Measurements from ENCODE around the gene ABCC8. TPM values are rescaled to one million over a fixed set of nuclear protein-coding genes. Genes with fewer than 3 reads are reported as not detected.

Gene ABCC8
- total and polyA plus RNA-seq, 10 of the 15 experiments (the other 5 are each of a cell fraction or from before 2014, with no cell fraction given): not detected

DNA sequence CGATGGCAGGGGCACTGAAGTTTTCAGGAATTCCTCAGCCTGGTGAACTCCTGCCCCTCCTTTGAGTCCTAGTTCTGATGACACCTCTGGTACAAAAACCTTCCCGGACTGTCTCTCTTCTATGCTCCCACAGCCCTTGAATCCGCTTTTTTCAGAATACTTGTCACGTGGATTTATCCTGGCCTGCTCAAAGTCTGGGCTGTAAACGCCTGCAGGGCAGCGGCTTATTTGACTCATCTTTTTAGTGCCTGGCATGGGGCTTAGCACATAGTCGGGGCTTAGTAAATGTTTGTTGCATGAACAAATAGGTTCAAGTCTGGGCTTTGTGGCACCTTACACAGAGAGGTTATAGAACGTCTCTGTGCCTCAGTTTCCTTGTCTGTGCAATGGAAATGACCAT lies 74.8 kb downstream of the ABCC8 start (continued):
- TF ChIP-seq ZNF217 (IDR thresholded peaks at IDR 0.05) (no peak), KAT2A (conservative IDR thresholded peaks at IDR 0.05; ENCODE audit: control insufficient read depth, low read depth, low read length) (no peak), NFYB (IDR thresholded peaks at IDR 0.05; ENCODE audit: insufficient read depth, low read depth, low read length) (no peak), EP300 (IDR thresholded peaks at IDR 0.05; ENCODE audit: borderline replicate concordance in 1 of 2, control insufficient read depth in 1 of 2, low read depth in 2 of 2, low read length in 2 of 2) (no peak), CREM (IDR thresholded peaks at IDR 0.05; ENCODE audit: low read depth) (no peak), YY1 (IDR thresholded peaks at IDR 0.05; ENCODE audit: low read depth, low read length) (no peak), FOXK2 (IDR thresholded peaks at IDR 0.05) (no peak)
- TF ChIP-seq, protein P1, sequence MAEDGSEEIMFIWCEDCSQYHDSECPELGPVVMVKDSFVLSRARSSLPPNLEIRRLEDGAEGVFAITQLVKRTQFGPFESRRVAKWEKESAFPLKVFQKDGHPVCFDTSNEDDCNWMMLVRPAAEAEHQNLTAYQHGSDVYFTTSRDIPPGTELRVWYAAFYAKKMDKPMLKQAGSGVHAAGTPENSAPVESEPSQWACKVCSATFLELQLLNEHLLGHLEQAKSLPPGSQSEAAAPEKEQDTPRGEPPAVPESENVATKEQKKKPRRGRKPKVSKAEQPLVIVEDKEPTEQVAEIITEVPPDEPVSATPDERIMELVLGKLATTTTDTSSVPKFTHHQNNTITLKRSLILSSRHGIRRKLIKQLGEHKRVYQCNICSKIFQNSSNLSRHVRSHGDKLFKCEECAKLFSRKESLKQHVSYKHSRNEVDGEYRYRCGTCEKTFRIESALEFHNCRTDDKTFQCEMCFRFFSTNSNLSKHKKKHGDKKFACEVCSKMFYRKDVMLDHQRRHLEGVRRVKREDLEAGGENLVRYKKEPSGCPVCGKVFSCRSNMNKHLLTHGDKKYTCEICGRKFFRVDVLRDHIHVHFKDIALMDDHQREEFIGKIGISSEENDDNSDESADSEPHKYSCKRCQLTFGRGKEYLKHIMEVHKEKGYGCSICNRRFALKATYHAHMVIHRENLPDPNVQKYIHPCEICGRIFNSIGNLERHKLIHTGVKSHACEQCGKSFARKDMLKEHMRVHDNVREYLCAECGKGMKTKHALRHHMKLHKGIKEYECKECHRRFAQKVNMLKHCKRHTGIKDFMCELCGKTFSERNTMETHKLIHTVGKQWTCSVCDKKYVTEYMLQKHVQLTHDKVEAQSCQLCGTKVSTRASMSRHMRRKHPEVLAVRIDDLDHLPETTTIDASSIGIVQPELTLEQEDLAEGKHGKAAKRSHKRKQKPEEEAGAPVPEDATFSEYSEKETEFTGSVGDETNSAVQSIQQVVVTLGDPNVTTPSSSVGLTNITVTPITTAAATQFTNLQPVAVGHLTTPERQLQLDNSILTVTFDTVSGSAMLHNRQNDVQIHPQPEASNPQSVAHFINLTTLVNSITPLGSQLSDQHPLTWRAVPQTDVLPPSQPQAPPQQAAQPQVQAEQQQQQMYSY (CRISPR knock-in tag; IDR thresholded peaks at IDR 0.05): no peak

DNA sequence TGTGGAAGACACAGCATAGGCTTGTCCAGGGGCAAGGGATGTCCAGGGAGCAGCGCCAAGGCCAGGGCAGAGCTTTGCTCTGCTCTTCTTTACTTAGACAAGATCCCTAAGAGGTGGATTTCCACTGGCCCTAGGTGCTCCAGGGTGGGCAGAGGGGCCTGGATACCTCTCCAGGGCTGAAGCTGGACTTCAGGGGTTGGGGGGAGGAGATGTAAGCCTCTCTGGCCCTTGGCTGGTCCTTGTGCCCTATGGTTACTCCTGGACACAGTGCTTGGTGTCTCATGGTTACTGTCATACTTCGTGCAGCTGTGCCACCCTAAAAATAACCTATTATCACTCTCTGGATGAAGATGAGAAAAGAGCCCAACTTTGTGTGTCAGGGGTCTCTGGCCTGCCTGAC lies 75.3 kb downstream of the ABCC8 start:
- BruUV-seq (replicated peaks): no TSS peak
- no peak overlapping the region for H3K4me2 ChIP-seq (ENCODE audit: control insufficient read depth, insufficient read depth)
- ChIA-PET POLR2A (no interaction called here), RAD21 (ENCODE audit: unreplicated experiment) (no interaction called here), CTCF (interaction anchor here (2.0 to 2.9 kb wide), 2 partner anchors 15 to 17 kb away, joined by 4 to 8 read pairs; no protein-coding TSS in a partner anchor), SMC1A (ENCODE audit: uncharacterized antibody, unreplicated experiment) (no interaction called here)
- no peaks in the 10 kb centered on the region for H3K36me3 ChIP-seq (ENCODE audit: control insufficient read depth in 2 of 2, insufficient read depth in 2 of 2, low read length in 1 of 2)
- H3K79me2 ChIP-seq (ENCODE audit: control insufficient read depth, insufficient read depth, low read length): no peaks in the 10 kb centered on the region
- no peak overlapping the region for H3K27ac ChIP-seq (ENCODE audit: control insufficient read depth, insufficient read depth)
- H3K4me3 ChIP-seq: no peak overlapping the region
- ATAC-seq (no peak), DNase-seq (ENCODE audit: low read depth, low spot score) (no peak), FAIRE-seq (no peak)
- H3K9me3 ChIP-seq (replicated peaks; ENCODE audit: control insufficient read depth, insufficient read depth, low read length): no peaks in the 10 kb centered on the region
- H3K9ac ChIP-seq (ENCODE audit: control insufficient read depth, insufficient read depth, low read length): no peak overlapping the region
- WGBS (ENCODE audit: insufficient coverage, insufficient replicate concordance, low lambda C conversion rate, missing lambda C conversion rate): 58% methylated on average over 2 of the region's 2 CpGs
- H3K27me3 ChIP-seq (replicated peaks in 1 of 2; ENCODE audit: control insufficient read depth in 2 of 2, insufficient read depth in 2 of 2, low read length in 1 of 2): no peaks in the 10 kb centered on the region
- in situ Hi-C loops (cut with MboI) (no loop called here), intact Hi-C loops (cut with micrococcal nuclease; ENCODE audit: unreplicated experiment) (no loop called here)
- peaks cover 9% of the 10 kb centered on the region for H3K4me1 ChIP-seq (ENCODE audit: control insufficient read depth, insufficient read depth, low read length)
- no peak overlapping the region for H2AFZ ChIP-seq (ENCODE audit: control insufficient read depth, low read depth, low read length)
- no peaks in the 10 kb centered on the region for H4K20me1 ChIP-seq (ENCODE audit: control insufficient read depth, insufficient read depth)
- TF ChIP-seq, protein P2, sequence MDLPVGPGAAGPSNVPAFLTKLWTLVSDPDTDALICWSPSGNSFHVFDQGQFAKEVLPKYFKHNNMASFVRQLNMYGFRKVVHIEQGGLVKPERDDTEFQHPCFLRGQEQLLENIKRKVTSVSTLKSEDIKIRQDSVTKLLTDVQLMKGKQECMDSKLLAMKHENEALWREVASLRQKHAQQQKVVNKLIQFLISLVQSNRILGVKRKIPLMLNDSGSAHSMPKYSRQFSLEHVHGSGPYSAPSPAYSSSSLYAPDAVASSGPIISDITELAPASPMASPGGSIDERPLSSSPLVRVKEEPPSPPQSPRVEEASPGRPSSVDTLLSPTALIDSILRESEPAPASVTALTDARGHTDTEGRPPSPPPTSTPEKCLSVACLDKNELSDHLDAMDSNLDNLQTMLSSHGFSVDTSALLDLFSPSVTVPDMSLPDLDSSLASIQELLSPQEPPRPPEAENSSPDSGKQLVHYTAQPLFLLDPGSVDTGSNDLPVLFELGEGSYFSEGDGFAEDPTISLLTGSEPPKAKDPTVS (IDR thresholded peaks at IDR 0.05; ENCODE audit: low read depth, low read length): no peak
- TF ChIP-seq, protein P3, sequence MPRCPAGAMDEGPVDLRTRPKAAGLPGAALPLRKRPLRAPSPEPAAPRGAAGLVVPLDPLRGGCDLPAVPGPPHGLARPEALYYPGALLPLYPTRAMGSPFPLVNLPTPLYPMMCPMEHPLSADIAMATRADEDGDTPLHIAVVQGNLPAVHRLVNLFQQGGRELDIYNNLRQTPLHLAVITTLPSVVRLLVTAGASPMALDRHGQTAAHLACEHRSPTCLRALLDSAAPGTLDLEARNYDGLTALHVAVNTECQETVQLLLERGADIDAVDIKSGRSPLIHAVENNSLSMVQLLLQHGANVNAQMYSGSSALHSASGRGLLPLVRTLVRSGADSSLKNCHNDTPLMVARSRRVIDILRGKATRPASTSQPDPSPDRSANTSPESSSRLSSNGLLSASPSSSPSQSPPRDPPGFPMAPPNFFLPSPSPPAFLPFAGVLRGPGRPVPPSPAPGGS (IDR thresholded peaks at IDR 0.05; ENCODE audit: borderline replicate concordance, insufficient read depth, low read depth, low read length, poor library complexity, severe bottlenecking): no peak
- no peak for TF ChIP-seq SUPT20H (IDR thresholded peaks at IDR 0.05; ENCODE audit: borderline replicate concordance, control insufficient read depth, low read depth, low read length)
- TF ChIP-seq TCF3 (IDR thresholded peaks at IDR 0.05; ENCODE audit: borderline replicate concordance, insufficient read depth, low read depth, low read length): no peak
- TF ChIP-seq SMAD5 (IDR thresholded peaks at IDR 0.05; ENCODE audit: low read depth): no peak
- no peak for TF ChIP-seq FOS (IDR thresholded peaks at IDR 0.05; ENCODE audit: borderline replicate concordance, extremely low read depth, insufficient read length)
- no peak for TF ChIP-seq CBFB (IDR thresholded peaks at IDR 0.05; ENCODE audit: low read depth)
